ENCODE measurements around the gene DSCAML1.
A peak's percentile ranks its signal among the peaks of the same experiment; 100 is the strongest.

DSCAML1 gene

DNA sequence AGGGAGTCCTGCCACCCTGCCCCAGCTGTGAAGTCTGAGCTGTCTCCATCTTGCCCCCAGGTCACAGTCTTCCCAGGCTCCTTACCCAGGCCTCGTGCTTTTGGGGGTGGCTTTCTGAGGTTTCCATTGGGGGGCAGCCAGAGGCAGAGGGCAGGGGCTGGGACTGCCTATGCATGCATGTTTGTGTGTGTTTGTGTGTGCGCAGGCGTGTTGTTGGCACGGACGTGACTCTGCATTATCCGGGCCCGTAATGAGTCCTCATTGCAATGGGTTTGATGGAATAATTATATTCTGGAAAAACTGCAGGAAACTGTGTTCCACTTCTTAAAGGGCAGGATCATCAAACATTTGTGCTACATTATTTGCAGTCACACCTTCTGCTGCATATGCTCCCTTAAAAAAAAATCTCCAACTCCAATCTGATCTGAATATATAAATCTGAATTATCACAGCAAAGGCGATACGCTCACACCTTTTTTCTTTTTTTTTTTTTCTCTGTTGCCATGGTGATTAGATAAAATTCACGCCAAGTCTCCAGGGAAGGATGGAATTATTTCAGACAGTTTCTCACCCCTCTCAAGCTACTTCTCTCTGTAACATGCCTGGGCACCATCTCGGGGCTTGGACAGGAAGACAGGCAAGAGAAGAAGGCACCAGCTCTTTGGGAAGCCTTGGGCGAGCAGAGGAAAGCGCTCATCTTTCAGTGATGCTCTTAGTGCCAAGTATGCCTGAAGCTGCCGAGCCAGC lies 45.9 kb downstream of the DSCAML1 start:
- Histone ChIP-seq H3K27ac (replicated peaks; ENCODE audit: low read length) (no peak overlapping the region), H3K36me3 (replicated peaks in 1 of 2; ENCODE audit: control insufficient read depth in 2 of 2, insufficient read depth in 2 of 2, low read length in 2 of 2) (no peaks in the 10 kb centered on the region), H3K14ac (ENCODE audit: low read length) (no peak overlapping the region), H3K23ac (ENCODE audit: low read depth, low read length, poor library complexity) (no peak overlapping the region), H2AFZ (ENCODE audit: low read length) (no peak overlapping the region), H4K8ac (ENCODE audit: low read depth, low read length) (no peak overlapping the region), H3K4me2 (ENCODE audit: insufficient read depth, low read length, poor library complexity, severe bottlenecking) (no peak overlapping the region), H3K9ac (ENCODE audit: low read depth, low read length, poor library complexity) (no peak overlapping the region), H3K9me3 (replicated peaks in 1 of 2; ENCODE audit: control insufficient read depth in 2 of 2, insufficient read depth in 1 of 2, low read depth in 1 of 2, low read length in 2 of 2) (no peaks in the 10 kb centered on the region), H3K18ac (ENCODE audit: low read length) (no peak overlapping the region), H3K4me3 (ENCODE audit: low read length in 2 of 2) (no peak overlapping the region), H4K91ac (ENCODE audit: low read depth, low read length, poor library complexity) (no peak overlapping the region), H3K27me3 (ENCODE audit: control insufficient read depth in 3 of 3, insufficient read depth in 3 of 3, low read depth in 1 of 3, low read length in 3 of 3) (peaks cover 0 to 44% (median 0%) of the 10 kb centered on the region in 3 experiments), H3K79me1 (ENCODE audit: low read depth, low read length) (no peaks in the 10 kb centered on the region), H2BK5ac (ENCODE audit: low read length) (no peak overlapping the region), H2BK120ac (ENCODE audit: low read depth, low read length) (no peak overlapping the region), H2AK5ac (ENCODE audit: low read depth, low read length) (no peak overlapping the region), H2BK15ac (ENCODE audit: low read length) (no peak overlapping the region), H3K4ac (ENCODE audit: low read length) (no peak overlapping the region), H3K4me1 (ENCODE audit: control insufficient read depth in 2 of 2, insufficient read depth in 1 of 2, low read depth in 1 of 2, low read length in 2 of 2) (peaks cover 0 to 15% of the 10 kb centered on the region in 2 donors), H2BK12ac (ENCODE audit: low read length) (no peak overlapping the region)
- no peak for DNase-seq (ENCODE audit: low spot score)
- WGBS, 2 donors (ENCODE audit: extremely low coverage in 2 of 2, insufficient read length in 2 of 2, insufficient replicate concordance in 1 of 2): no CpG with 5 or more reads among the region's 14 CpGs

DNA sequence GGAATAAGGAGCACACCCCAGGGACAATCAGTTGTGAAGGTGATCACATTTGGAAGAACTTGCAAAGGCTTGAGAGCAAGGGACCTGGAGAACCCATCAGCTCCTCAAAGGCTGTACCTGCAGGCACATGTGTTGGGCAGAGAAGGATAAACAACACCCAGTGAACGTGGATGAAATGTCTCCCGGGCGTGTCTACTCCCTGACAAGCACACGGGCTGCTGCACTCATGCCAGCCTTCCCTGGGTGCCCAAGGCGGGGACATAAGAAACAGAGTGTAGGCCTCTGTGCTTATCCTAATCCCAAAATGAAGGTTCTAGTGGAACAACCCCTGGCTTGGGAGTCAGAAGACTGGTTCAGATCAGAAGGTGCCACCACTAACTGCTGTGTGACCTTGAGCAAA lies 46.7 kb downstream of the DSCAML1 start:
- Histone ChIP-seq H3K27me3 (ENCODE audit: control insufficient read depth in 3 of 3, insufficient read depth in 3 of 3, low read depth in 1 of 3, low read length in 3 of 3) (peaks cover 0 to 44% (median 0%) of the 10 kb centered on the region in 3 experiments), H2AK5ac (ENCODE audit: low read depth, low read length) (no peak overlapping the region), H2BK5ac (ENCODE audit: low read length) (no peak overlapping the region), H3K9me3 (replicated peaks in 1 of 2; ENCODE audit: control insufficient read depth in 2 of 2, insufficient read depth in 1 of 2, low read depth in 1 of 2, low read length in 2 of 2) (no peaks in the 10 kb centered on the region), H4K8ac (ENCODE audit: low read depth, low read length) (no peak overlapping the region), H3K36me3 (replicated peaks in 1 of 2; ENCODE audit: control insufficient read depth in 2 of 2, insufficient read depth in 2 of 2, low read length in 2 of 2) (no peaks in the 10 kb centered on the region), H3K14ac (ENCODE audit: low read length) (no peak overlapping the region), H3K9ac (ENCODE audit: low read depth, low read length, poor library complexity) (no peak overlapping the region), H3K23ac (ENCODE audit: low read depth, low read length, poor library complexity) (no peak overlapping the region), H2BK120ac (ENCODE audit: low read depth, low read length) (no peak overlapping the region), H3K18ac (ENCODE audit: low read length) (no peak overlapping the region), H2BK12ac (ENCODE audit: low read length) (no peak overlapping the region), H3K79me1 (ENCODE audit: low read depth, low read length) (no peaks in the 10 kb centered on the region), H3K4me1 (ENCODE audit: control insufficient read depth in 2 of 2, insufficient read depth in 1 of 2, low read depth in 1 of 2, low read length in 2 of 2) (peaks cover 0 to 15% of the 10 kb centered on the region in 2 donors), H3K4me2 (ENCODE audit: insufficient read depth, low read length, poor library complexity, severe bottlenecking) (no peak overlapping the region), H2BK15ac (ENCODE audit: low read length) (no peak overlapping the region), H2AFZ (ENCODE audit: low read length) (no peak overlapping the region), H3K4me3 (ENCODE audit: low read length in 2 of 2) (no peak overlapping the region), H3K4ac (ENCODE audit: low read length) (no peak overlapping the region), H3K27ac (replicated peaks; ENCODE audit: low read length) (no peak overlapping the region), H4K91ac (ENCODE audit: low read depth, low read length, poor library complexity) (no peak overlapping the region)
- no peak for DNase-seq (ENCODE audit: low spot score)
- no CpG with 5 or more reads among the region's 5 CpGs for WGBS, 2 donors (ENCODE audit: extremely low coverage in 2 of 2, insufficient read length in 2 of 2, insufficient replicate concordance in 1 of 2)

DNA sequence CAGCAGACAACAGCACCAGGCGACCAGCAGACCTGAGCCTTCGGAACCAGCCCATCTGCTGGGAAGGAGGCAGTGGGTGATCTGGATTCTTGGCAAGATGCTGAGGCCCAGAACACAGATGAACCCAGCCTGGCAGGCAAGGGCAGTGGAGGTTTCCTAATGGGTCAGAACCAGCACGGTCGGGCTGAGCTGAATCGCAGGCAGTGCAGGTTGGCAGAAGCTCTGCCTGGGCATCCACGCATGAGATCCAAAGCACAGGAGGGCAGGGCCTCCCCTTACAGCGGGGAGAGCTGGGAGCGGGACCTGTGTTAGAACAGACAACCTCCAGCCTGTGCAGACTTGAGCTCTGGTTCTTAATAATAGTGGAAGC lies 47.5 kb downstream of the DSCAML1 start:
- Histone ChIP-seq H3K4ac (ENCODE audit: low read length) (no peak overlapping the region), H4K91ac (ENCODE audit: low read depth, low read length, poor library complexity) (no peak overlapping the region), H3K14ac (ENCODE audit: low read length) (peak overlapping the region; percentile 42), H2BK120ac (ENCODE audit: low read depth, low read length) (no peak overlapping the region), H3K27ac (replicated peaks; ENCODE audit: low read length) (no peak overlapping the region), H3K4me1 (ENCODE audit: control insufficient read depth in 2 of 2, insufficient read depth in 1 of 2, low read depth in 1 of 2, low read length in 2 of 2) (peaks cover 0 to 15% of the 10 kb centered on the region in 2 donors), H3K18ac (ENCODE audit: low read length) (no peak overlapping the region), H2AFZ (ENCODE audit: low read length) (no peak overlapping the region), H3K9me3 (replicated peaks in 1 of 2; ENCODE audit: control insufficient read depth in 2 of 2, insufficient read depth in 1 of 2, low read depth in 1 of 2, low read length in 2 of 2) (no peaks in the 10 kb centered on the region), H3K36me3 (replicated peaks in 1 of 2; ENCODE audit: control insufficient read depth in 2 of 2, insufficient read depth in 2 of 2, low read length in 2 of 2) (no peaks in the 10 kb centered on the region), H3K9ac (ENCODE audit: low read depth, low read length, poor library complexity) (peak overlapping the region; percentile 66), H4K8ac (ENCODE audit: low read depth, low read length) (no peak overlapping the region), H2BK15ac (ENCODE audit: low read length) (no peak overlapping the region), H3K4me2 (ENCODE audit: insufficient read depth, low read length, poor library complexity, severe bottlenecking) (no peak overlapping the region), H3K4me3 (ENCODE audit: low read length in 2 of 2) (no peak overlapping the region), H3K79me1 (ENCODE audit: low read depth, low read length) (no peaks in the 10 kb centered on the region), H2BK12ac (ENCODE audit: low read length) (no peak overlapping the region), H2BK5ac (ENCODE audit: low read length) (peak overlapping the region; percentile 27), H3K23ac (ENCODE audit: low read depth, low read length, poor library complexity) (peak overlapping the region; percentile 48), H2AK5ac (ENCODE audit: low read depth, low read length) (peak overlapping the region; percentile 5), H3K27me3 (ENCODE audit: control insufficient read depth in 3 of 3, insufficient read depth in 3 of 3, low read depth in 1 of 3, low read length in 3 of 3) (peaks cover 0 to 38% (median 0%) of the 10 kb centered on the region in 3 experiments)
- no CpG with 5 or more reads among the region's 8 CpGs for WGBS, 2 donors (ENCODE audit: extremely low coverage in 2 of 2, insufficient read length in 2 of 2, insufficient replicate concordance in 1 of 2)
- no peak for DNase-seq (ENCODE audit: low spot score)

DNA sequence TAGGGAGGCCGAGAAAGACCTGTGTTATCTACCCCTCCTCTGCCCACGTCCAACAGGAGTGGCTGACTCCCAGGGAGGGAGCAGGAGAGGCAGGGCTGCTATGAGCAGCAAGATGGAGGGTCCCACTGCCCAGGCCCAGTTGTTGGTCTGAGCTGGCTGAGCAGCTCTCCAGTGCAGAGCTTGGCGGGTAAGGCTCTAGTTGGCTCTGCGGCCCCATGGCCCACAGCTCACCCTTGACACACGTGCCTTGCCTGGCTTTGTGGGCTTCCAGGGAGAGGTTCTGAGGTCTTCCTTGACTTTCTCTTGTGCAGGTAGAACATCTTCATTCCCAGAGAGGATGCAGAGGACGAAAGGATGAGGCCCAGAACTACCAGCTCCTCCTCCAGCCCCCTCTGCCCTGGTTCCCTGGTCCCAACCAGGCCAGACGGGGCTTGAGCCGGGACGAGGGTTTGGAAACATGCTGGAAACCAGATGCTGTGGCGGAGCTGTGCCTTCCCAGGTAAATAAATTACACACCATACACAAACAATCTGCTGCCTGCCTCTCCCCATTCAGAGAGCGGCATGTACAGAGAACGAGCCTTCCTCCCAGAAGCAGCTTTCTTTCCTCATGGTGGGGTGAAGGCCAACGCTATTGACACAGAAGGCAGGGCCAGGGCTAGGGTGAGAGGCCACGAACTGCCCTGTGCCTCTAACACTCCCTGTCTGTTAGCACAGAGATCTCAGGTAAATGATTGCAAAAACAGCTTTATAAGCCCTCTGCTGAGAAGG lies 48.1 kb downstream of the DSCAML1 start:
- Histone ChIP-seq H2BK15ac (ENCODE audit: low read length) (peak overlapping the region; percentile 25), H3K4ac (ENCODE audit: low read length) (no peak overlapping the region), H3K79me1 (ENCODE audit: low read depth, low read length) (no peaks in the 10 kb centered on the region), H2BK120ac (ENCODE audit: low read depth, low read length) (no peak overlapping the region), H4K91ac (ENCODE audit: low read depth, low read length, poor library complexity) (no peak overlapping the region), H4K8ac (ENCODE audit: low read depth, low read length) (no peak overlapping the region), H2BK5ac (ENCODE audit: low read length) (no peak overlapping the region), H3K14ac (ENCODE audit: low read length) (no peak overlapping the region), H3K18ac (ENCODE audit: low read length) (peak overlapping the region; percentile 34), H3K4me1 (ENCODE audit: control insufficient read depth in 2 of 2, insufficient read depth in 1 of 2, low read depth in 1 of 2, low read length in 2 of 2) (peaks cover 0 to 15% of the 10 kb centered on the region in 2 donors), H3K27me3 (ENCODE audit: control insufficient read depth in 3 of 3, insufficient read depth in 3 of 3, low read depth in 1 of 3, low read length in 3 of 3) (peaks cover 0 to 32% (median 0%) of the 10 kb centered on the region in 3 experiments), H3K9me3 (replicated peaks in 1 of 2; ENCODE audit: control insufficient read depth in 2 of 2, insufficient read depth in 1 of 2, low read depth in 1 of 2, low read length in 2 of 2) (no peaks in the 10 kb centered on the region), H3K4me2 (ENCODE audit: insufficient read depth, low read length, poor library complexity, severe bottlenecking) (no peak overlapping the region), H3K36me3 (replicated peaks in 1 of 2; ENCODE audit: control insufficient read depth in 2 of 2, insufficient read depth in 2 of 2, low read length in 2 of 2) (no peaks in the 10 kb centered on the region), H2AFZ (ENCODE audit: low read length) (no peak overlapping the region), H3K4me3 (ENCODE audit: low read length in 2 of 2) (no peak overlapping the region), H2AK5ac (ENCODE audit: low read depth, low read length) (peak overlapping the region; percentile 5), H3K23ac (ENCODE audit: low read depth, low read length, poor library complexity) (peak overlapping the region; percentile 48), H3K27ac (replicated peaks; ENCODE audit: low read length) (no peak overlapping the region), H2BK12ac (ENCODE audit: low read length) (no peak overlapping the region), H3K9ac (ENCODE audit: low read depth, low read length, poor library complexity) (no peak overlapping the region)
- no CpG with 5 or more reads among the region's 14 CpGs for WGBS, 2 donors (ENCODE audit: extremely low coverage in 2 of 2, insufficient read length in 2 of 2, insufficient replicate concordance in 1 of 2)
- DNase-seq (ENCODE audit: low spot score): no peak
